ENCODE data around the gene OR7G2. TPM values are rescaled to one million over a fixed set of nuclear protein-coding genes. Genes with fewer than 3 reads are reported as not detected.

The OR7G2 gene
- total and polyA plus RNA-seq, 9 of the 15 experiments (the other 6 are each of a cell fraction or from before 2014, with no cell fraction given), result 0.20 TPM; not detected in 8

- no peak for TF ChIP-seq ATF3 (IDR thresholded peaks at IDR 0.05)
- no peak for TF ChIP-seq ATF3 (CRISPR knock-in tag; conservative IDR thresholded peaks at IDR 0.05)
- TF ChIP-seq PTTG1 (tag; IDR thresholded peaks at IDR 0.05; ENCODE audit: low read depth), result no peak
- TF ChIP-seq CBX5 (IDR thresholded peaks at IDR 0.05; ENCODE audit: borderline replicate concordance, low read depth), result no peak
- no peak for TF ChIP-seq ZNF445 (CRISPR knock-in tag; IDR thresholded peaks at IDR 0.05; ENCODE audit: low read depth)
- no peak for TF ChIP-seq MGA (IDR thresholded peaks at IDR 0.05)
- no peak for TF ChIP-seq ZNF436 (CRISPR knock-in tag; IDR thresholded peaks at IDR 0.05)
Observed at GRCh38 chr19:9149997-9150396, 42.7 kb upstream of the OR7G2 start (continued).

All from K562 (cell line).